ENCODE measurements around the gene UBD.

The UBD gene

GRCh38 chr6:29567541-29567940 lies 8.0 kb upstream of the UBD start:
- H2BK12ac ChIP-seq (ENCODE audit: low read length), result no peak overlapping the region
- H3K36me3 ChIP-seq (replicated peaks in 1 of 2; ENCODE audit: control insufficient read depth in 2 of 2, insufficient read depth in 2 of 2, low read length in 2 of 2), result no peaks in the 10 kb centered on the region
- no peak overlapping the region for H4K8ac ChIP-seq (ENCODE audit: low read depth, low read length)
- no peak overlapping the region for H3K14ac ChIP-seq (ENCODE audit: low read length)
- H3K4me1 ChIP-seq (ENCODE audit: control insufficient read depth in 2 of 2, insufficient read depth in 1 of 2, low read depth in 1 of 2, low read length in 2 of 2), result no peaks in the 10 kb centered on the region
- H3K27ac ChIP-seq (replicated peaks; ENCODE audit: low read length), result no peak overlapping the region
- no peak overlapping the region for H3K18ac ChIP-seq (ENCODE audit: low read length)
- no peak overlapping the region for H3K9ac ChIP-seq (ENCODE audit: low read depth, low read length, poor library complexity)
- no peaks in the 10 kb centered on the region for H3K79me1 ChIP-seq (ENCODE audit: low read depth, low read length)
- H3K9me3 ChIP-seq (replicated peaks in 1 of 2; ENCODE audit: control insufficient read depth in 2 of 2, insufficient read depth in 1 of 2, low read depth in 1 of 2, low read length in 2 of 2), result no peaks in the 10 kb centered on the region
- no peak overlapping the region for H2AK5ac ChIP-seq (ENCODE audit: low read depth, low read length)
- peaks cover 0 to 13% (median 0%) of the 10 kb centered on the region in 3 experiments for H3K27me3 ChIP-seq (ENCODE audit: control insufficient read depth in 3 of 3, insufficient read depth in 3 of 3, low read depth in 1 of 3, low read length in 3 of 3)
- H2BK15ac ChIP-seq (ENCODE audit: low read length), result no peak overlapping the region
- H2BK120ac ChIP-seq (ENCODE audit: low read depth, low read length), result no peak overlapping the region
- DNase-seq (ENCODE audit: low spot score), result no peak
- H4K91ac ChIP-seq (ENCODE audit: low read depth, low read length, poor library complexity), result no peak overlapping the region
- H3K23ac ChIP-seq (ENCODE audit: low read depth, low read length, poor library complexity), result no peak overlapping the region
- no peak overlapping the region for H2BK5ac ChIP-seq (ENCODE audit: low read length)
- H3K4me2 ChIP-seq (ENCODE audit: insufficient read depth, low read length, poor library complexity, severe bottlenecking), result no peak overlapping the region
- H2AFZ ChIP-seq (ENCODE audit: low read length), result no peak overlapping the region
- H3K4me3 ChIP-seq (ENCODE audit: low read length in 2 of 2), result no peak overlapping the region
- no CpG with 5 or more reads among the region's 2 CpGs for WGBS, 2 donors (ENCODE audit: extremely low coverage in 2 of 2, insufficient read length in 2 of 2, insufficient replicate concordance in 1 of 2)
- H3K4ac ChIP-seq (ENCODE audit: low read length), result no peak overlapping the region

- Histone ChIP-seq H3K18ac (ENCODE audit: low read length) (no peak overlapping the region), H3K14ac (ENCODE audit: low read length) (no peak overlapping the region), H3K79me1 (ENCODE audit: low read depth, low read length) (no peaks in the 10 kb centered on the region), H3K4me1 (ENCODE audit: control insufficient read depth in 2 of 2, insufficient read depth in 1 of 2, low read depth in 1 of 2, low read length in 2 of 2) (no peaks in the 10 kb centered on the region), H3K4ac (ENCODE audit: low read length) (no peak overlapping the region), H3K23ac (ENCODE audit: low read depth, low read length, poor library complexity) (no peak overlapping the region), H2BK120ac (ENCODE audit: low read depth, low read length) (no peak overlapping the region), H3K36me3 (replicated peaks in 1 of 2; ENCODE audit: control insufficient read depth in 2 of 2, insufficient read depth in 2 of 2, low read length in 2 of 2) (no peaks in the 10 kb centered on the region), H2BK15ac (ENCODE audit: low read length) (no peak overlapping the region), H3K4me2 (ENCODE audit: insufficient read depth, low read length, poor library complexity, severe bottlenecking) (no peak overlapping the region), H4K91ac (ENCODE audit: low read depth, low read length, poor library complexity) (no peak overlapping the region), H2BK12ac (ENCODE audit: low read length) (no peak overlapping the region), H4K8ac (ENCODE audit: low read depth, low read length) (no peak overlapping the region), H2AK5ac (ENCODE audit: low read depth, low read length) (no peak overlapping the region), H2BK5ac (ENCODE audit: low read length) (no peak overlapping the region), H2AFZ (ENCODE audit: low read length) (no peak overlapping the region), H3K27ac (replicated peaks; ENCODE audit: low read length) (no peak overlapping the region), H3K4me3 (ENCODE audit: low read length in 2 of 2) (no peak overlapping the region), H3K27me3 (ENCODE audit: control insufficient read depth in 3 of 3, insufficient read depth in 3 of 3, low read depth in 1 of 3, low read length in 3 of 3) (peaks cover 0 to 15% (median 0%) of the 10 kb centered on the region in 3 experiments), H3K9ac (ENCODE audit: low read depth, low read length, poor library complexity) (no peak overlapping the region), H3K9me3 (replicated peaks in 1 of 2; ENCODE audit: control insufficient read depth in 2 of 2, insufficient read depth in 1 of 2, low read depth in 1 of 2, low read length in 2 of 2) (no peaks in the 10 kb centered on the region)
- DNase-seq (ENCODE audit: low spot score), result no peak
- no CpG with 5 or more reads among the region's 5 CpGs for WGBS, 2 donors (ENCODE audit: extremely low coverage in 2 of 2, insufficient read length in 2 of 2, insufficient replicate concordance in 1 of 2)
Measured at GRCh38 chr6:29566856-29567255, 7.3 kb upstream of the UBD start.

GRCh38 chr6:29564875-29565274 lies 5.3 kb upstream of the UBD start:
- Histone ChIP-seq H3K4ac (ENCODE audit: low read length) (no peak overlapping the region), H3K14ac (ENCODE audit: low read length) (no peak overlapping the region), H4K8ac (ENCODE audit: low read depth, low read length) (no peak overlapping the region), H3K4me1 (ENCODE audit: control insufficient read depth in 2 of 2, insufficient read depth in 1 of 2, low read depth in 1 of 2, low read length in 2 of 2) (no peaks in the 10 kb centered on the region), H3K23ac (ENCODE audit: low read depth, low read length, poor library complexity) (no peak overlapping the region), H3K27ac (replicated peaks; ENCODE audit: low read length) (no peak overlapping the region), H3K36me3 (replicated peaks in 1 of 2; ENCODE audit: control insufficient read depth in 2 of 2, insufficient read depth in 2 of 2, low read length in 2 of 2) (no peaks in the 10 kb centered on the region), H3K27me3 (ENCODE audit: control insufficient read depth in 3 of 3, insufficient read depth in 3 of 3, low read depth in 1 of 3, low read length in 3 of 3) (peaks cover 0 to 14% (median 0%) of the 10 kb centered on the region in 3 experiments), H3K4me2 (ENCODE audit: insufficient read depth, low read length, poor library complexity, severe bottlenecking) (no peak overlapping the region), H3K9me3 (replicated peaks in 1 of 2; ENCODE audit: control insufficient read depth in 2 of 2, insufficient read depth in 1 of 2, low read depth in 1 of 2, low read length in 2 of 2) (no peaks in the 10 kb centered on the region), H2AK5ac (ENCODE audit: low read depth, low read length) (no peak overlapping the region), H3K4me3 (ENCODE audit: low read length in 2 of 2) (no peak overlapping the region), H4K91ac (ENCODE audit: low read depth, low read length, poor library complexity) (no peak overlapping the region), H3K18ac (ENCODE audit: low read length) (no peak overlapping the region), H2BK5ac (ENCODE audit: low read length) (no peak overlapping the region), H2BK120ac (ENCODE audit: low read depth, low read length) (no peak overlapping the region), H2AFZ (ENCODE audit: low read length) (no peak overlapping the region), H2BK15ac (ENCODE audit: low read length) (no peak overlapping the region), H2BK12ac (ENCODE audit: low read length) (no peak overlapping the region), H3K79me1 (ENCODE audit: low read depth, low read length) (no peaks in the 10 kb centered on the region), H3K9ac (ENCODE audit: low read depth, low read length, poor library complexity) (no peak overlapping the region)
- DNase-seq (ENCODE audit: low spot score), result no peak

- Histone ChIP-seq H2BK15ac (ENCODE audit: low read length) (no peak overlapping the region), H2AFZ (ENCODE audit: low read length) (no peak overlapping the region), H2AK5ac (ENCODE audit: low read depth, low read length) (no peak overlapping the region), H3K4me1 (ENCODE audit: control insufficient read depth in 2 of 2, insufficient read depth in 1 of 2, low read depth in 1 of 2, low read length in 2 of 2) (peaks cover 0 to 4% of the 10 kb centered on the region in 2 donors), H3K4ac (ENCODE audit: low read length) (no peak overlapping the region), H3K27ac (replicated peaks; ENCODE audit: low read length) (no peak overlapping the region), H2BK12ac (ENCODE audit: low read length) (no peak overlapping the region), H4K8ac (ENCODE audit: low read depth, low read length) (no peak overlapping the region), H3K14ac (ENCODE audit: low read length) (no peak overlapping the region), H3K36me3 (replicated peaks in 1 of 2; ENCODE audit: control insufficient read depth in 2 of 2, insufficient read depth in 2 of 2, low read length in 2 of 2) (no peaks in the 10 kb centered on the region), H3K18ac (ENCODE audit: low read length) (no peak overlapping the region), H4K91ac (ENCODE audit: low read depth, low read length, poor library complexity) (no peak overlapping the region), H3K4me2 (ENCODE audit: insufficient read depth, low read length, poor library complexity, severe bottlenecking) (no peak overlapping the region), H3K9me3 (replicated peaks in 1 of 2; ENCODE audit: control insufficient read depth in 2 of 2, insufficient read depth in 1 of 2, low read depth in 1 of 2, low read length in 2 of 2) (no peaks in the 10 kb centered on the region), H3K4me3 (ENCODE audit: low read length in 2 of 2) (no peak overlapping the region), H2BK5ac (ENCODE audit: low read length) (no peak overlapping the region), H3K79me1 (ENCODE audit: low read depth, low read length) (no peaks in the 10 kb centered on the region), H3K9ac (ENCODE audit: low read depth, low read length, poor library complexity) (no peak overlapping the region), H3K27me3 (ENCODE audit: control insufficient read depth in 3 of 3, insufficient read depth in 3 of 3, low read depth in 1 of 3, low read length in 3 of 3) (peaks cover 0 to 20% (median 0%) of the 10 kb centered on the region in 3 experiments), H3K23ac (ENCODE audit: low read depth, low read length, poor library complexity) (no peak overlapping the region), H2BK120ac (ENCODE audit: low read depth, low read length) (no peak overlapping the region)
- WGBS, 2 donors (ENCODE audit: extremely low coverage in 2 of 2, insufficient read length in 2 of 2, insufficient replicate concordance in 1 of 2), result no CpG with 5 or more reads among the region's 3 CpGs
- DNase-seq (ENCODE audit: low spot score), result no peak
Measured at GRCh38 chr6:29563435-29563965, 4.0 kb upstream of the UBD start.
